HG02885 (cell line): ENCODE data around the gene CHMP4A.

ENCODE experiments used
- ATAC-seq: cut with Tn5 transposase; IDR thresholded peaks from one replicate; pipeline ENCODE4 v1.9.1; 2021; ENCODE audit warnings: mild to moderate bottlenecking; ENCODE audit not compliant: unreplicated experiment, poor library complexity

Gene CHMP4A

GRCh38 chr14:24198814-24199524, 14.3 kb downstream of the CHMP4A start:
- no peak for ATAC-seq

DNA sequence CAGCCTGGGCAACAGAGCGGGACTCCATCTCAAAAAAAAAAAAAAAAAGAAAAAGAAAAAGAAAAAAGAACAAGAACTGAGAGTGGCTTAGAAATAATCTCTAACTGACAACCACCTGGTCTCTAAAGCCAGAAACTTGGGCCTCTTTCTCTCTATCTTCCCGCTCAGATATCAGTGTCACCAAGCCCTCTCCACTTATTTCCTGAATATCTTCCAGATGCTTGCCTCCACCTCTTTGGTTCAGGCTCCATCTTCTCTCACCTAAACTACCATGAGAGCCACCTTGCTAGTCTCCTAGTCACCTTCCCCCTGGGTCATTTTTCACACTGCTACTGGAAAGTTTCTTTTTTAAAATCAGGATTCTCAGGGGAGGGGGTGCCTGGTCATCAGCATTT, 16.2 kb downstream of the CHMP4A start:
- ATAC-seq = no peak

DNA sequence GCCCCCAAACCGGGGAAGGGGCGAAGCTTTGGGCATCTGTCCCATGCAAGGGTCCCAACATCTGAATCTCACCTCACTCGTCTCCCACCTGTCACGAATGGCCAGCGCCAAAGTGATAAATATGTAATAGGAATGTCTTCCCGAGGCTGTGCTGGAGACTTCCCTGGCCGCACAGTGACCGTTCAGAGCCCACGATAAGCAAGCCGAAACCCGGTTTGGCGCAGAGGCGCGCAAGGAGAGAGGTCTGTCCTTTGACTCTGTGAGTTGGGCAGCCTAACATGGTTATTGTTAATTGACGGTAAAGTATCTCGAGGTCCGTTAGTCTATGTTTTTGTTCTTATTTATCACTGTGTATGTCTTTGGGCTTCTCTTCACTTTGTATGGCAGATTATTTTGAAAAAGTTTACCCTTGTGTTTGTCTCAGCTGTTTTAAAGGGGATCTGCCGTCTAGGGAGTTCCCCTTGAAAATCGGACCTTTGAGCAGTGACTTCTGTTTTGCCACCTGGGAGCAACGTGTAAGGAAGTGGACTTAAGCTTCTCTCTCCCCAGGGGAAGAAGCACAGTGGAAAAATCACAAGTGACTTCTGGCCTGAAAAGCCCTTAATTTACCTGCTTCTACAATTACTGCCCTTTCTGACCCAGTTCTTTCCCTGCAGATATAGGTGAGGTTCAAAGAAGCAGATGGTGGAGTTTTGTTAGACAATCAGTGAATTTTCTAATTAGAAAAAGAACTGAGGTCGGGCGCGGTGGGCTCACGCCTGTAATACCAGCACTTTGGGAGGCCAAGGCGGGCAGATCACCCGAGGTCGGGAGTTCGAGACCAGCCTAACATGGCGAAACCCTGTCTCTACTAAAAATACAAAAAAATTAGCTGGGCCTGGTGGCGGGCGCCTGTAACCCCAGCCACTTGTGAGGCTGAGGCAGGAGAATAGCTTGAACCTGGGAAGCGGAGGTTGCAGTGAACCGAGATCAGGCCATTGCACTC, 16.9 kb downstream of the CHMP4A start:
- peak; percentile 19 for ATAC-seq

- ATAC-seq = peak; percentile 87
These were observed 17.9 kb downstream of the CHMP4A start, which contains the start of gene TM9SF1 for GRCh38 chr14:24195186-24196070. Gene TM9SF1 (minus strand): TSS chr14:24195441. CDS start chr14:24195019, 422 bp downstream.

GRCh38 chr14:24194873-24195185, 18.5 kb downstream of the CHMP4A start:
- no peak for ATAC-seq

DNA sequence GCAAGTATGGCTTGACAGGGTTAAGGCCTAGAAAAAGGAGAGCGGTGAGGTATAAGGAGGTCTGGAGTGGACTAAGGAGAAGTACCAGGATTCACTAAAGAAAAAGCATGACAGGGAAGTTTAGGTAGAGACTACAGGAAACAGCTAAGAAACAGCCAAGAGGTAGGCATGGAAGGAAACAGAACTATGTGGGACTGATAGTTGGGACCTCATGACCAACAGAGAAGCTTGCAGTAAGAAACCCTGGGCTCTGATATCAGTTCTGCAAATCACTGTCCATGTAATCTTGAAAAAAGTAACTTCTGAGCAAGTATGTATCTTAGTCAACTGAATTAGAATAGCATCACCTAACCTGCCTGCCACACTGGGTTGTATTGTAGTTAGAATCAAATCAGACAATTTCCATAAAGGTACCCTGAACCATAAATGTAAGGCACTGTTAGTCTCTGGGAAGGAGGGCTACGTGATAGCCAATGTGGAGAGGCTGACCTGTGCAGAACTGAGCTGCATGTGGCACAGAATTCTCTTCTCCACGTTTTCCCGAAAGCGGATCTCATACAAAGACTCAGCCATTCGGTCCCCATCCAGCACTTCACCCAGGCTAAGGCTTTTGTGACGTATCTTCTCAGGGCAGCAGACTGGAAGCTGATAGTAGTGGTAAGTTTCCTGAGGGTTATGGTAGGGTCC, 19.0 kb downstream of the CHMP4A start:
- no peak for ATAC-seq

DNA sequence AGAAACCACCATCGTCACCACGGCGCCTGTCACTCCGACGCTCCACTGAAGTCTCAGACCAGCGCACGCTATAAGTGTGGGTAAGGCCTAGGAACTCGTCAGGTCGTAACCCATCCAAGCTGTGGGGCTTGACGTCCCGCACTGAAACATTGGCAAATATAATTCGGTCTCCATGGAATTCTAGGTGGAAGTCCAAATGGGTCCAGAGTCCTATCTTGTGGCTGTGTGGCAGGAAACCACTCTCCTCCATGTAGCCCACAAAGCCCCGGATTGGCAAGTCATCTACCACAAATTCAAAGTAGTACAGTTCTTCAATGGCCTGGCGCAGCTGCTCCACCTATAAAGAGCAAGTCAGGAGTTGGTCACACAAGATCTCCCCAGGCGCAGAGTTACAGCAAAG, 20.4 kb downstream of the CHMP4A start:
- ATAC-seq = no peak

GRCh38 chr14:24190416-24190815, 22.9 kb downstream of the CHMP4A start:
- no peak for ATAC-seq

GRCh38 chr14:24189460-24189859, 23.8 kb downstream of the CHMP4A start:
- ATAC-seq = no peak

- ATAC-seq = no peak
These were observed 24.3 kb downstream of the CHMP4A start for GRCh38 chr14:24189059-24189375.

DNA sequence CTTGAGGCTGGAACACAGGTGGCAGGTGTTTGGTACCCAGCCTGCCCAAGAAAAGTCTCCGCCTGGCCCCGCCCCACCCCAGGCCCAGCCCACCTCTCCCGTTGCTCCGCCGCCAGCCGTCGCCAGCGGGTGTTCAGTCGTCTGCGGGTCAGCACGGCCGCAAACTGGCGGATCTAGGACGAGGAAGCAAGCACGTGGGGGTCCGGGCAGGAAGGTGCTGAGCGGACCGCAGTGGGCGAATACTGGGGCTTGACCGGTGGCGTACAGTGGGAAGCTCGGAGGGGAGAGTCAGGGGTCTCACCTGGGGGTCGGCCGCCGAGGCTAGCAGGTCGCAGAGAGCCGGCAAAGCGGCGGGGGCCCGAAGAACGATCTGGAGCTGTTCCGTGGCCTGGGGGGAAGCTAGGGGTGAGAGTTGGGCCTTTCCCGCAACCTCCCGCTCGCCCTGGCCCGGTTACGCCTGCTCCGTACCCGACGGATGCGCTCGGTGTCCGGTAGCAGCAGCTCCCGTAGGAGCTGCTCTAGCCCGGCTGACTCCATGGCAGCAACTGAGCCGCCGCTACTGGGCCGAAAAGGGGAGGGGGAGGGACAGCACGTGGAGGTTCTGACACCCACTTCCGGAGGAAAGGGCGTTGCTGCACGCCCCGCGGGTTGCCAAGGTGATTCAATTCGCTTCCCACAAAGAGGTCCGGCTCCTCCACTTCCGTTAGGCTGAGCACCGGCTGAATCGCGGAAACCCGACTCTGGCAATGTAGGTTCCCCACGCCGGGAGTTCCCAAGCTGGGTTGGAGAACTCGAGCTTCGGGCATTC, 24.8 kb downstream of the CHMP4A start, which contains the start of gene IPO4:
Gene IPO4, minus strand, starts transcription at position 566 of the 808 bp plus-strand sequence. Its CDS starts 29 bp downstream, at position 537.
- peak; percentile 93 for ATAC-seq

DNA sequence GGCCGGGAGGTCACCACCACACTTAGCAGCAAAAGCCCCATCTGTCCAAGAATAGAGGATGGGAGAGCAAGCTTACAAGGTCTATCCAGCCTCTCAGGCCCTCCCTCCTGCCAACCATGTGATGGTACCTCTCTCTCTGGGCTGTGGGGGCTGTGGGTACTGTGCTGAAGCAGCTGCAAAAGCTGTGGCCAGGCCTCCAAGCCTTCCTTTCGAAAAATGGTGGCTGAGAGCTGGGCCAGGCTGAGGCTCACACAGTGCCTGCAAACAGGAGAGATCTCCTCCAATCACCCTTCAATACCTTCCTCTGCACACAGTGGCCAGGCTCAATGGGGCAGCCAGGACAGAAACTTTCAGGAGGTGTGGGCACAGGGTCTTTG, 25.8 kb downstream of the CHMP4A start:
- ATAC-seq = no peak

GRCh38 chr14:24186831-24187538, 26.3 kb downstream of the CHMP4A start:
- ATAC-seq = no peak

DNA sequence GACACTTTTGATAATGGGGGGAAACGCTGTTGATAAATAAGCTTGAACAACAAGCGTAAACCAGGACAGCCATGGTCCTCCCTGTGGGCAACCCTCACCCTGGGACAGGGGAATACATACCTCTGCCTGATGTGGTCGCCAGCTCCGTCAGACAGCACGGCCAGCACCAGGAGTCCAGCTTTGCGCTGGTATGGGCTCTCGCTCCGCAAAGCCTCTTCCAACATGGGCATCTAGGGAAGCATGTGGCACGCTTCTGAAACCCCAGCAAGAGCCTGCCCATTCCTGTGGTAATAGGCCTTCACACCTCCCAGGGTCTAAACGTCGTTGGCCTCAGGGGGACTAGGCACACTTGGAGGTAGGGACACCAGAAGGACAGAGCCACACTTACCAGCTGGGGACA, 27.5 kb downstream of the CHMP4A start:
- ATAC-seq = no peak

- no peak for ATAC-seq
These were observed 28.3 kb downstream of the CHMP4A start for GRCh38 chr14:24185026-24185425.

DNA sequence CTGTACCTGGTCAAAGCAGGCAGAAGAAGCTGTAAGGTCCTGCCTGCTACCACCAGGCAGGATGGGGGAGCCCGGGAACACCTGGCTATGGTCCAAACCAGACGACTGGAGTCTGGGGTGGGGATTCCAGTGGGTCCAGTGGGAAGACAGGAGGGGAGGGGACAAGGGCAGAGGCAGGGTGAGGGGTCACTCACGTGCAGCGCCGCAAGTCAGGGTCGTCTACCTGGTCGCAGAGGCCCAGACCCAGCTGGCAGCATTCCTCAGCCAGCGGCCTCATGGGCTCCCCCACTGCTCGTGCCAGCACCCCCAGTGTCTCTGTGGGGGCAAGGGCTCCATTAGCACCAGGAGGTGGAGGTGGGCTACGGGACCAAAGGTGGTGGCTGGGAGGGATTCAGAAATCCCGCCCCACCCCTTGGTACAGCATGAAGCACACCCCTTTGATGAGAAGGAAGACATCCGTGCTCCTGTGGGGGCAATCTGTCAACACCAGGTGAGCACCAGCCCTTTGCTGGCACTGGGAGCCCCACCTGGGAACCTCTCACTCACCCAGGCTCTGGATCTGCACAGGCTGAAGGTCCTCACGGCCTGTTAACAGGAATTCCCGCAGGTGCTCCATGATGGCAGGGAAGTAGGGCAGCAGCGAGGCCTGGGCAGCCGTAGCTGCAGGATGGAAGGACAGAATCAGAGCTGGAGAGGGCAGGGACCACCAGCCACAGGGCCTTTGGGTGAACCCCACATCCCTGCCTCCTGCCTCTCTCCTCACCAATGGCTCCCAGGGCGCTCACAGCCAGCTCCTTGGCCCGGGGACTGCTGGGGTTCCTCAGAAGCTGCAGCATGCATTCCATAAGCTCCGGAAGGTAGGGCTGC, 29.0 kb downstream of the CHMP4A start:
- ATAC-seq = no peak

GRCh38 chr14:24183014-24183481, 30.2 kb downstream of the CHMP4A start:
- no peak for ATAC-seq
